ENCODE measurements around the gene RRN3.
"Not testable (repeated sequence)": the region's sequence is repeated elsewhere in the genome, so short reads cannot be mapped to it uniquely, and the experiment has no call there.

RRN3 gene

GRCh38 chr16:15025234-15025951 lies 68.7 kb downstream of the RRN3 start:
- ATAC-seq: not testable (repeated sequence)

- not testable (repeated sequence) for ATAC-seq
Observed at GRCh38 chr16:15024858-15025199, 69.2 kb downstream of the RRN3 start.

- not testable (repeated sequence) for ATAC-seq
Observed at GRCh38 chr16:15023381-15024077, 70.5 kb downstream of the RRN3 start.

GRCh38 chr16:15022194-15022593 lies 71.9 kb downstream of the RRN3 start:
- ATAC-seq: peak; percentile 90 to 96

- not testable (repeated sequence) for ATAC-seq
Observed at GRCh38 chr16:15021429-15021828, 72.6 kb downstream of the RRN3 start.

GRCh38 chr16:15016951-15017580 lies 77.0 kb downstream of the RRN3 start:
- ATAC-seq: not testable (repeated sequence)

GRCh38 chr16:15016354-15016753 lies 77.7 kb downstream of the RRN3 start:
- not testable (repeated sequence) for ATAC-seq

GRCh38 chr16:15015671-15016070 lies 78.4 kb downstream of the RRN3 start:
- ATAC-seq: not testable (repeated sequence)

- ATAC-seq: not testable (repeated sequence)
Observed at GRCh38 chr16:15012941-15013340, 81.1 kb downstream of the RRN3 start.

Measured in activated CD4-positive, CD25-positive, alpha-beta regulatory T cell treated with anti-CD3 and anti-CD28 coated beads, Interleukin-2, amount 50 U/mL, for 24 hours (primary cell).